Measurements from ENCODE around the gene WDR18.

Gene WDR18

GRCh38 chr19:1004204-1004802 lies 20.2 kb downstream of the WDR18 start:
- H3K36me3 ChIP-seq, result peaks cover 3% of the 10 kb centered on the region; the same call in 1 of the 2 replicates
- no peak overlapping the region for H3K4me3 ChIP-seq (ENCODE audit: low read depth, low read length)
- H3K9me3 ChIP-seq (ENCODE audit: severe bottlenecking), result peaks cover 2% of the 10 kb centered on the region
- H3K27me3 ChIP-seq (ENCODE audit: insufficient read depth, low read depth, severe bottlenecking), result peaks cover 34% of the 10 kb centered on the region
- no peak for DNase-seq
- no peak overlapping the region for H3K27ac ChIP-seq
- TF ChIP-seq CTCF (IDR thresholded peaks at IDR 0.05; ENCODE audit: low read depth, low read length), result no peak

GRCh38 chr19:1004803-1005664 lies 20.9 kb downstream of the WDR18 start:
- Histone ChIP-seq H3K36me3 (peaks cover 7% of the 10 kb centered on the region), H3K27me3 (ENCODE audit: insufficient read depth, low read depth, severe bottlenecking) (peaks cover 26% of the 10 kb centered on the region), H3K27ac (no peak overlapping the region), H3K4me3 (ENCODE audit: low read depth, low read length) (no peak overlapping the region), H3K9me3 (ENCODE audit: severe bottlenecking) (peaks cover 2% of the 10 kb centered on the region)
- no peak for DNase-seq
- no peak for TF ChIP-seq CTCF (IDR thresholded peaks at IDR 0.05; ENCODE audit: low read depth, low read length)

- no peak for DNase-seq
- peaks cover 11% of the 10 kb centered on the region for H3K27me3 ChIP-seq (ENCODE audit: insufficient read depth, low read depth, severe bottlenecking)
- peaks cover 19% of the 10 kb centered on the region for H3K36me3 ChIP-seq
- peaks cover 2% of the 10 kb centered on the region for H3K9me3 ChIP-seq (ENCODE audit: severe bottlenecking)
- no peak for TF ChIP-seq CTCF (IDR thresholded peaks at IDR 0.05; ENCODE audit: low read depth, low read length)
- no peak overlapping the region for H3K4me3 ChIP-seq (ENCODE audit: low read depth, low read length)
- no peak overlapping the region for H3K27ac ChIP-seq
Measured at GRCh38 chr19:1006711-1007398, 22.7 kb downstream of the WDR18 start.

- no peak overlapping the region for H3K4me3 ChIP-seq (ENCODE audit: low read depth, low read length)
- H3K27me3 ChIP-seq (ENCODE audit: insufficient read depth, low read depth, severe bottlenecking), result peaks cover 8% of the 10 kb centered on the region
- DNase-seq, result no peak
- H3K9me3 ChIP-seq (ENCODE audit: severe bottlenecking), result peaks cover 2% of the 10 kb centered on the region
- TF ChIP-seq CTCF (IDR thresholded peaks at IDR 0.05; ENCODE audit: low read depth, low read length), result no peak
- H3K36me3 ChIP-seq, result peaks cover 26% of the 10 kb centered on the region
- no peak overlapping the region for H3K27ac ChIP-seq
Measured at GRCh38 chr19:1007399-1008251, 23.5 kb downstream of the WDR18 start.

- Histone ChIP-seq H3K27me3 (ENCODE audit: insufficient read depth, low read depth, severe bottlenecking) (peaks cover 6% of the 10 kb centered on the region), H3K36me3 (peaks cover 33% of the 10 kb centered on the region), H3K9me3 (ENCODE audit: severe bottlenecking) (peaks cover 2% of the 10 kb centered on the region), H3K27ac (no peak overlapping the region), H3K4me3 (ENCODE audit: low read depth, low read length) (no peak overlapping the region)
- no peak for TF ChIP-seq CTCF (IDR thresholded peaks at IDR 0.05; ENCODE audit: low read depth, low read length)
- DNase-seq, result no peak
Measured at GRCh38 chr19:1008268-1009040, 24.3 kb downstream of the WDR18 start.

Data from WERI-Rb-1 (cell line).